Hematopoietic multipotent progenitor cell treated with erythropoietin and hydrocortisone succinate and interleukin-3 and kit ligand, for 6 days (in vitro differentiated cells): ENCODE results near the gene CCDC186.
A peak's percentile ranks its signal among the peaks of the same experiment; 100 is the strongest.

ENCODE experiments used
- DNase-seq: peaks from one replicate; pipeline ENCODE4 v3.0.0-alpha.2; 2015

CCDC186 gene

DNA sequence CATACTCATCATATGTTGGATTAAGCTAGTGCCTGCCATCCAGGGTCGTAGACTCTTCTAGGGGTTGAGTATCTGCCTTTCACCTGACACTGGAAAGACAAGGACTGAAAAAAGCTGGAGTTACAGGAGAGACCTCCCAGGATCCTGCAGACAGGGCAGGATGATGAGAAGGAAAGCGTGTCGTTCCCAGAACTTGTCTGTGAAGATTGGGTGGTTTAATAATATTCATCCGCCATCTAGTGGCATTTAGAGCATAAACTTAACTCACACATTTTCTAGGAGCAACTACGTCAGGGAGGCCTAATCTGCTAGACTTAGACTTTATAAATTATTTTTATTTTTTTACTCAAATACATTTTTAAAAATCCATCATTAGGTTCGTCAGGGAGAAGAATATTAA, 70.7 kb downstream of the CCDC186 start:
- DNase-seq, result peak; percentile 75

DNA sequence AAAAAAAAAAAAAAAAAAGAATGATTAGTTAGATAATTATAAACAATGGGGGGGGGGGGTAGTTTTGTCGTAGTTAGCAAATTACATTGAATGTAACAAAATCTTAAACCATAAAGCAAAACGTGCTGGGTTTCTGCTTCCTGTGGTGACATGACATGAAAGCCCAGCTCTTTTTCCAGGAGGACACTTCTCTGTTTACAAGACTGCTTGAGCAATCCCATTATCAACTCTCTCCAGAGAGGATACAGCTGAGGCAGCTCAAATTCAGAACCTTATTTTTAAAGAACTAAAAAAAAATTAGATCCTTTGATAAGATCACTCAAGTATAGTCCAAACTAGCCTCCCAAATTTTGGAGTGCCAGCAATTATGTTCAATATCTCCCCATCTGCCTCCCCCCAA, 71.7 kb downstream of the CCDC186 start:
- peak; percentile 45 for DNase-seq

DNA sequence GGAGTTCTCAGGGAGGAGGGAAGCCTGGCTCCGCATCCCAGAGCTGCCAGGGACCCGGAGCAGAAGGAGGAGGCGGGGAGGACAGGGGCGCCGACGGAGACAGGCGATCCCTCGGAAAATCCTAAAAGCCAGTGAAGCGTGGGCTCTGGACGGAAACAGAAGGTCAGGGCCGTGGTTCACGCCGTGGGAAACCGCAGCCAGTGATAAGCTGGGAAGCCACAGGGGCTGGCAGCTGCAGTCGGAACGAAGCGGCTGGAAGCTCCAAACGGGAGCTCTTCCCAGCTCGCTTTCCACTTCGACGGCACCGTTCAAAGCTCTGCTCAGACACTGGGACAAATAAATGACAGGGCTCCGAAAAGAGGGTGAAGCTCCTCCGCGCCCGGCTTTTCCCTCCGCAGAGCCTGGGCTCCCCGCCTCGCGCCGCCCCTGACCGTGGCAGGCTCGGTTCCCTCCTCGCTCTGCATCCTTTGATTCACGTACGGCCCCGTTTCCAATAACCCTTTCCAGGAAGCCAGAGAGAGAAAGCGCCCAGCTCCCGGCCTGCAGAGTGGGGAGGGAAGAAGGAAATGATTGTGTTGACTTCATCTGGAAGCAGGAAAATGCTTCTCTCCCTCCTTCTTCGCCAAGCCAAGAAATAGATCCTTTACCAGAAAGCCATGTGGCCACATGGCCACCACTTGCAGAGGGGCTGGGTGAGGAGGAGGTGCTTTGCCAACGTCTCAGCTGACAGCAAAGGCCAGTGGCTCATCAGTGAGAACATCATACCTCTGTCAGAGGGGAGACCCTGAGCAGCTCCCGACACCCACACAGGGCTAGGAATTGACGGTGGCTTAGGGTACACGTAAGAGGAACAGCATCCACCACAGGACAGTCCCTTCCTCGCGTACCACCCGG, 72.9 kb downstream of the CCDC186 start:
- DNase-seq, result peak; percentile 42

DNA sequence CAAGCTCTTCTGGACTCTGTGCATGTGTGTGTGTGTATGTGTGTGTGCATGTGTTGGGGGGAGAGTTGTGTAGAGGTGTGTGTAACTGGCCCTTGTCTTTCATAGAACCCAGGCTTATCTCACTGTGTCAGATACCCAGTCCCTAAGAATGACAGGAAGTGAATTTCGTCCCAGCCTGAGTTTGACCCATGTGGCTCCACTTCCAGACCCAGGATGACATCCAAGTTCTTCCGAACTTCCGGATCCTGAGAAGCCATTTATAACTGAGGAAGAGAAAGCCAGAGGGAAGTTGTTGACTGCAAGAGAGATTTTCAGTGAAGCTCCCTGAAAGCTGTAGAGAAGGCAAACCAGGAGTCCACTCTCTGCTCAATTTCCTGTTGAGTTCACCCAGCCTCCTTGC, 77.1 kb downstream of the CCDC186 start:
- DNase-seq, result no peak

- peak; percentile 62 for DNase-seq
Observed at GRCh38 chr10:114095559-114096337, 78.3 kb downstream of the CCDC186 start.

GRCh38 chr10:114094795-114095194, 79.2 kb downstream of the CCDC186 start:
- DNase-seq, result no peak

DNA sequence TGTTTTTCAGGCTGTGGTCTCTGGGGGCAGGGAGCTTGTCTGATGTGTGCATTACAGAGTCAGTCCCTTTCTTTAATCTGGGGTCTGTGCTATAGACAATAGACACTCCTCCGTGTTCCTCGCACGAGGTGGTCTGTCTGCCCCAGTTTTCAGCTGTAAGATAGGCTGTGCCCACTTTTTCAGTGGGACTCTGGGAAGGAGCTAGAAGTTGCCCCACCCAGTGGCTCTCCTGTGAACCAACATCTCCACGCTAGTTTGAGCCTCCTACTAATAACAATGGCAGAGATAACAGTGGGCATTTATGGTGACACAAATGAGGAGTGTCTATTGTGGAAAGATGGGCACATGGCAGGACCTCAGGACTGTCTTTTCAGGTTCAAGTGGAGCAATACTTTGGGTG, 86.3 kb downstream of the CCDC186 start:
- peak; percentile 36 for DNase-seq

DNA sequence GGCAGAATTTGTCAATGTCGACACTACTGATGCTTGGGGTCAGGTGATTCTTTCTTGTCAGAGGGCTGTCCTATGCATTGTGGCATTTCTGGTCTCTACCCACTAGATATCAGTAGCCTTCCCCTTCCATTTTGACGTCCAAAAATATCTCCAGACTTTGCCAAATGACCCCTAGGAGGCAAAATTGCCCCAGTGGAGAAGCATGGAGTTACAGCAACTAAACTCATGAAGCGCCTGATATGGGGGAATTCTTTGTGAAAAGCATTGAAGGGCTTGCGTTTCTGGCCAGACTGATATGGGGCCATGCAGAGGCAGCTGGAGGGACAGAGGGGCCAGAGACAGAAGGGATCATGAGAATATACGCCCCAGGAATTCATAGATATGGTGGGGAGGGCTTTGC, 86.7 kb downstream of the CCDC186 start:
- DNase-seq, result peak; percentile 23

GRCh38 chr10:114084215-114084614, 89.8 kb downstream of the CCDC186 start:
- DNase-seq, result no peak

DNA sequence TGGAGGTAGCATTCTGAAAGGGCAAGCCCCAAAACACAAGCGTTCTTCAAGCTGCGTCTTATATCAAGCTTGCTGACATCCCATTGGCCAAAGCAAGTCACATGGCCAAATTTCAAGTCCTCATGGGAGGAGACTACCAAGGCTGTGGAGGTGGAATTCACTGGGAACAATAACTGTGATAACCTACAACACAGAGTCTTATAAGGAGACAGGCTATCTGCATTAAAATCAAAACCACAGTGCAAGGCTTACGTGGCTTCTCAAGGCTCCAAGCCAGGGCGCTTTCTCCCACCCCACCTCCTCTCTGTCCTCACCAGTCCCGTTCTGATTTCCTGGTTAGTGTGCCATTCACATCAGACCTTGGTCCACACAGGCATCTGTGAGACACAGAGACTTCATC, 91.0 kb downstream of the CCDC186 start:
- DNase-seq, result no peak

DNA sequence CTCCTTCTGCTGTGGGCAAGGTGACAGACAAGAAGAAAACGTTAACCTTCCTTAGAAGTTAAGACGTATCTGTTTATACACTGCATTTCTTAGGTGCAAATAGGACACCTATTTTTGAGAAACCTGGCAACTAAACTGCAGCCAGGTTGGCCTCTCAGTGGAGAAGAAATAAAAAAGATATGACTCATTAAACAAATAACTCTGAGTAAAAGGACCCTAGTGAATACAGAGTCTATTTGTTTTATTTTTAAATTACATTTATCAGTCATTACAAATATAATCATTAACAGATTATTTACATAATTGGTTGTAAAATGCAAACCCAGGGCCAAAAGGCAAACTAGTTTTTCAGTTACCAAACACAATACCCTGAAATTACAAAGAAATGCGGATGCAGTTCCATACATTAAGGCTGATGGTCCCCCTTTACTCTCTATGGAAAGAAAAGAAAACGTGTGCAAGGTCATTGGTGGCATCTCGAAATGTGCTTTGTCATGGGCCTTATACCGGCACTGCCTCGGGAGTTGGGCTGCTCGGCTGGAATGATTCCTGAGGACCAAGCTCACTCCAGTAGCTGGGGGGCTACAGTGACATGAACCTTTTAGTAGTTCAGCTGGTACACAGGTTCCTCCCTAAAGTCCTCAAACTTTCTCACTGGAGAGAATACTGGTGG, 92.0 kb downstream of the CCDC186 start:
- DNase-seq, result no peak

- no peak for DNase-seq
Observed at GRCh38 chr10:114079421-114079820, 94.6 kb downstream of the CCDC186 start.

- DNase-seq, result no peak
Observed at GRCh38 chr10:114078346-114078745, 95.7 kb downstream of the CCDC186 start.

DNA sequence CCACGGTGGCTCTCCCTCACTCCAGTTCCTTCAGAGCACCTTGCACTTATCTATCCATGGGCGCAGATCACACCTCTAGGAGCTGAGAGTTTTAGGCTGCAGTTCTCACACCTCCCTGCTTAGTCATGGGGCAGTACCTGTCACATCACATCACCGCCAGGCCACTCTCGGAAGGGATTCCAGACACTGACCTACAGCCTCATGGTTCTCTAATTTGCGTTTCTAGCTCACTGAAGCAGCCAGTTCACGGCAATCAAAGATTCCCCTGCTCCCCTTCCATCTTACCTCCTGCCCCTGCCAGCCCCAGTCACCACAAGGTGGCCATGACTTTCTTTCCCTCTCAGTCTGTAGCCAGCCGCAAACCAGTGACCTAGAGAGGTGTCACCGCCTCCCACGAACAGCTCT, 96.2 kb downstream of the CCDC186 start:
- no peak for DNase-seq

DNA sequence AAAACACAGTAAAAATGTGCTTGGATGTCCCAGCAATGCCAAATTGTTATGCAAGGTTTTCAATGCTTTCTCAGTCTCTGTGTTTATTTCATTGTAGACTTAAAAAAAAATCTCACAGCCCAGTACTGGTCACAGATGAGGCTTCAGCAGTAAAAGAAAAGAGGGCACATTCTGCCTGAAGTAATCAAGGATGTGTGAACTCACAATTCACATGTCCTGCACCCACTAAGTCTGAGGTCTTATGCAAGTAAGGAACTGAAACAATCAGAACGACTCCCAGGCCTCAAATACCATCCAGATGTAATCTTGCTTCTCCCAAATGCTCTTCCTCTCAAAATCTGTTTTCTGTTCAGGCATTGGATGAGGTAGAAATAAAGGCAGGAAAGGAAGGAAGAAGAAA, 96.7 kb downstream of the CCDC186 start:
- DNase-seq, result no peak

GRCh38 chr10:114075093-114075492, 98.9 kb downstream of the CCDC186 start:
- no peak for DNase-seq

DNA sequence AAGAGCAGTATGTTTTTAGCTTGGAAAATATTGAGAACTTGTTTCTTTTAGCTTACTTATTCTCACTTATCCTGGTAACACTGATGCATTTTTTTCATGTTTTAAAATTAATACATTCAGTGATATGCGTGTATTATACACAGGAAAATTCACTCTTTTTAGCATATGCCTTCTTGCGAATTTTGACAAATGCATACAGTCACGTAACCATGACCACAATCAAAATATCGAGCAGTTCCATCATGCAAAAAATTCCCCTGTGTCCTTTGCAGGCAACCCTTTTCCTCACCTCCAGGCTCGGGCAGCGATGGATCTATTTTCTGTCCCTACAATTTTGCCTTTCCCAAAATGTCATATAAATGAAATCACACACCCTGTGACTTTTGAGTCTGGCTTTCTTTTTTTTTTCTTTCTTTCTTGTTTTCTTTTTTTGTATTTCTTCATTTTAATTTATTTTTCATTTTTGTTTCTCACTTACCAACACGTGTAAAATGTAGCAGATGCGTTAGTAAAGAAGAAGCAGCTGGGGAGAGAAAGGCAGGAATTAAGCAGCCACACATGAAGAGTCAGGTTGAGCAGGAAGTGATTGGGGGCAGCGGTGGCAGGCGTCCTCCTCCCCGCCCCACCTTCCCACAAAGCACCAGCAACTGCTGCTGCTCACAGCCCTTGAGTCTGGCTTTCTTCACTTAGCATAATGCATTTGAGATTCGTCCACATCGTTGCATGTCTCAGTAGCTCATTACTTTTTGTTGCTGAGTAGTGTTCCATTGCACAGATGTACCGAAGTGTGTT, 100.4 kb downstream of the CCDC186 start:
- DNase-seq, result peak; percentile 40

DNA sequence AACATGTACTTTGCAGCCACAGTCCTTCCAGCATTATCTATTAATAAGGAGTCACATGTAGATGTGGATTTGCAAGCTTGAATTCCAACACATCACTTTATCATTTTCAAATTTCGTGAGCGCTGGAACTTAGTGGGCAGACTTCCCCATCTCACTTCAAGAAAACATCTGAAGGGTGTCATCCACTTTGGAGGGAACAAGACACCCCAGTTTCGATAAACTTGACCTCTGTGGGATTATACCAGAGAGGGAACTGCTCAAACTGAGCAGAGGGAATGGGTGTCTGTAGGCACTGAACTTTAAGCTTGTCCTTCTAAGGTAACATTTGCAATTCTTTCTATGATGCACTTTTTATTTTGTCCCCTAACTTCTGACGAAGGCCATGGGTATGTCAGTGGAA, 102.8 kb downstream of the CCDC186 start:
- no peak for DNase-seq
